GM21825 (cell line): ENCODE results near the gene CAPN5.

Source experiments
- ATAC-seq: cut with Tn5 transposase; IDR thresholded peaks from one replicate; pipeline ENCODE4 v1.9.1; 2021; ENCODE audit warnings: mild to moderate bottlenecking, moderate library complexity; ENCODE audit not compliant: unreplicated experiment

CAPN5 gene

GRCh38 chr11:77165066-77165465 is 98.3 kb downstream of the CAPN5 start:
- ATAC-seq, result no peak

GRCh38 chr11:77166021-77166420 is 99.2 kb downstream of the CAPN5 start:
- ATAC-seq, result no peak

- no peak for ATAC-seq
Measured at GRCh38 chr11:77167111-77167626, 100.4 kb downstream of the CAPN5 start.

- ATAC-seq, result no peak
Measured at GRCh38 chr11:77167791-77168190, 101.0 kb downstream of the CAPN5 start.

GRCh38 chr11:77170107-77170506 is 103.3 kb downstream of the CAPN5 start:
- no peak for ATAC-seq

- no peak for ATAC-seq
Measured at GRCh38 chr11:77171254-77171653, 104.5 kb downstream of the CAPN5 start.

GRCh38 chr11:77171885-77172665 is 105.3 kb downstream of the CAPN5 start:
- no peak for ATAC-seq

GRCh38 chr11:77172666-77172982 is 105.9 kb downstream of the CAPN5 start:
- no peak for ATAC-seq

GRCh38 chr11:77173494-77173893 is 106.7 kb downstream of the CAPN5 start:
- no peak for ATAC-seq

GRCh38 chr11:77174559-77174958 is 107.8 kb downstream of the CAPN5 start:
- ATAC-seq, result no peak

- ATAC-seq, result no peak
Measured at GRCh38 chr11:77175021-77175842, 108.5 kb downstream of the CAPN5 start.
